Tibial nerve (tissue), 4 donors: ENCODE results near the gene MYO18B.

Experiments used
- EP300 ChIP-seq, 2 donors: sonication (generic); formaldehyde crosslinking; IDR thresholded peaks; one replicate each; pipeline ENCODE4 v1.6.1; 2017; ENCODE audit warnings: antibody characterized with exemption in 2 of 2, mild to moderate bottlenecking in 1 of 2
- POLR2A ChIP-seq, 2 donors: fragments of 450-650 bp; IDR thresholded peaks; one replicate each; pipeline ENCODE4 v1.6.1; 2017; ENCODE audit warnings: antibody characterized with exemption in 2 of 2, mild to moderate bottlenecking in 2 of 2, moderate library complexity in 2 of 2
- TF ChIP-seq, protein P1 (sequence below), 5 experiments: fragments of 200-600 bp in 3 of 5; fragments of 450-650 bp in 2 of 5; sonication (generic) in 3 of 5; IDR thresholded peaks; one replicate each; pipeline ENCODE4 v1.5.1; 2016 to 2019; ENCODE audit warnings: antibody characterized with exemption in 5 of 5, mild to moderate bottlenecking in 3 of 5, moderate library complexity in 2 of 5

DNA sequence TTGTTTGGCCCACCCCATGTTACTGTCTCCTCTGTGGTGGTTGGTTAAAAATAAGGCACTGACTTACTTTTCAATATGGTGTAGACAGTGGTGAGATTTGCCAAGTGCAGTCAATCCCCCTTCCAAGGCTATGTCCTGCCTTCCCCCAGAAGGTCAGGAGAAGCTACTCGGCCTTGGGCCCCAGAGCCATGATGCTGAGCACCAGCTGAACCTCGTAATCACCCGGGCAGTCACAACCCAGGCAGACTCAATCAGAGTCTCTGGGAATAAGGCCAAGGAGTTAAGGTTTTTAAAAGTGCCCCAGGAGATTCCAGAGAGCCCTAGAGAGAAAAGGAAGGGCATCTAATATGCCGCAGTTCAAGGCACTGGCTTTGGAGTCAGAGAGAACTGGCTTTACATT is 23.8 kb downstream of the MYO18B start:
- TF ChIP-seq, protein P1, sequence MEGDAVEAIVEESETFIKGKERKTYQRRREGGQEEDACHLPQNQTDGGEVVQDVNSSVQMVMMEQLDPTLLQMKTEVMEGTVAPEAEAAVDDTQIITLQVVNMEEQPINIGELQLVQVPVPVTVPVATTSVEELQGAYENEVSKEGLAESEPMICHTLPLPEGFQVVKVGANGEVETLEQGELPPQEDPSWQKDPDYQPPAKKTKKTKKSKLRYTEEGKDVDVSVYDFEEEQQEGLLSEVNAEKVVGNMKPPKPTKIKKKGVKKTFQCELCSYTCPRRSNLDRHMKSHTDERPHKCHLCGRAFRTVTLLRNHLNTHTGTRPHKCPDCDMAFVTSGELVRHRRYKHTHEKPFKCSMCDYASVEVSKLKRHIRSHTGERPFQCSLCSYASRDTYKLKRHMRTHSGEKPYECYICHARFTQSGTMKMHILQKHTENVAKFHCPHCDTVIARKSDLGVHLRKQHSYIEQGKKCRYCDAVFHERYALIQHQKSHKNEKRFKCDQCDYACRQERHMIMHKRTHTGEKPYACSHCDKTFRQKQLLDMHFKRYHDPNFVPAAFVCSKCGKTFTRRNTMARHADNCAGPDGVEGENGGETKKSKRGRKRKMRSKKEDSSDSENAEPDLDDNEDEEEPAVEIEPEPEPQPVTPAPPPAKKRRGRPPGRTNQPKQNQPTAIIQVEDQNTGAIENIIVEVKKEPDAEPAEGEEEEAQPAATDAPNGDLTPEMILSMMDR (IDR thresholded peaks at IDR 0.05), result no peak
- TF ChIP-seq POLR2A (IDR thresholded peaks at IDR 0.05), result no peak
- no peak for TF ChIP-seq EP300 (IDR thresholded peaks at IDR 0.05)
